Smooth muscle cell (in vitro differentiated cells): ENCODE data around the gene ADGRG1. TPM values are rescaled to one million over a fixed set of nuclear protein-coding genes. Genes with fewer than 3 reads are reported as not detected.

Experiments
- DNase-seq: peaks from one replicate; lab custom pipeline; 2025; ENCODE audit not compliant: unreplicated experiment; lab: John Stamatoyannopoulos, UW
- H2AFZ ChIP-seq: fragments of 200-600 bp; sonication (generic); 2 replicates; pipeline ENCODE4 v1.6.0; 2016; ENCODE audit warnings: antibody characterized with exemption, low read depth, mild to moderate bottlenecking
- H3F3A ChIP-seq: fragments of 200-600 bp; sonication (generic); 2 replicates; pipeline ENCODE4 v1.6.0; 2017; ENCODE audit warnings: antibody characterized with exemption, low read depth
- H3K27ac ChIP-seq: fragments of 200-600 bp; sonication (generic); 2 replicates; pipeline ENCODE4 v1.5.1; 2016; ENCODE audit warnings: low read depth, mild to moderate bottlenecking
- H3K27me3 ChIP-seq: fragments of 200-600 bp; sonication (generic); 2 replicates; pipeline ENCODE4 v1.6.1; 2016; ENCODE audit warnings: low read depth, mild to moderate bottlenecking
- H3K36me3 ChIP-seq: fragments of 200-600 bp; sonication (generic); 2 replicates; pipeline ENCODE4 v1.5.1; 2016; ENCODE audit warnings: low read depth
- H3K4me1 ChIP-seq: fragments of 200-600 bp; sonication (generic); 2 replicates; pipeline ENCODE4 v1.5.1; 2016; ENCODE audit warnings: low read depth
- H3K4me2 ChIP-seq: fragments of 200-600 bp; sonication (generic); 2 replicates; pipeline ENCODE4 v1.6.0; 2016; ENCODE audit warnings: mild to moderate bottlenecking
- H3K4me3 ChIP-seq: fragments of 200-600 bp; sonication (generic); 2 replicates; pipeline ENCODE4 v1.5.1; 2016; ENCODE audit warnings: mild to moderate bottlenecking
- H3K79me2 ChIP-seq: fragments of 200-600 bp; sonication (generic); 2 replicates; pipeline ENCODE4 v1.6.0; 2016; ENCODE audit warnings: low read depth, mild to moderate bottlenecking
- H3K9ac ChIP-seq: fragments of 200-600 bp; sonication (generic); 2 replicates; pipeline ENCODE4 v1.6.0; 2016; ENCODE audit warnings: low read depth
- H3K9me3 ChIP-seq: fragments of 200-600 bp; sonication (generic); replicated peaks from 2 replicates; pipeline ENCODE4 v1.5.1; 2016; ENCODE audit warnings: low read depth
- H4K20me1 ChIP-seq: fragments of 200-600 bp; sonication (generic); 2 replicates; pipeline ENCODE4 v1.6.0; 2016; ENCODE audit warnings: low read depth
- WGBS: methylation state at CpG from one replicate; pipeline ENCODE4 v1.1.7; 2016; ENCODE audit warnings: low lambda C conversion rate; 5-methylcytosine and 5-hydroxymethylcytosine counted together
- polyA plus RNA-seq: library from polyadenylated mRNA; unstranded; fragments of >200 nt; fragmentation: Nextera tagmentation; extraction: Ambion mirVana; gene quantifications from 2 replicates; pipeline ENCODE4 v1.2.1, GENCODE V29; 2016
- total RNA-seq: library from RNA; depleted of rRNA; stranded (reverse); fragments of >200 nt; gene quantifications from 2 replicates; pipeline ENCODE4 v1.2.3, GENCODE V29; 2014
- TF ChIP-seq, protein P1 (sequence below): fragments of 200-600 bp; sonication (generic); IDR thresholded peaks from 2 replicates; pipeline ENCODE4 v1.5.1; 2017; ENCODE audit warnings: borderline replicate concordance, mild to moderate bottlenecking, antibody characterized with exemption; ENCODE audit not compliant: insufficient read depth, poor library complexity, severe bottlenecking

ADGRG1 gene
- total and polyA plus RNA-seq, 2 experiments from 2014 or later = 15.3 to 32.0 TPM

DNA sequence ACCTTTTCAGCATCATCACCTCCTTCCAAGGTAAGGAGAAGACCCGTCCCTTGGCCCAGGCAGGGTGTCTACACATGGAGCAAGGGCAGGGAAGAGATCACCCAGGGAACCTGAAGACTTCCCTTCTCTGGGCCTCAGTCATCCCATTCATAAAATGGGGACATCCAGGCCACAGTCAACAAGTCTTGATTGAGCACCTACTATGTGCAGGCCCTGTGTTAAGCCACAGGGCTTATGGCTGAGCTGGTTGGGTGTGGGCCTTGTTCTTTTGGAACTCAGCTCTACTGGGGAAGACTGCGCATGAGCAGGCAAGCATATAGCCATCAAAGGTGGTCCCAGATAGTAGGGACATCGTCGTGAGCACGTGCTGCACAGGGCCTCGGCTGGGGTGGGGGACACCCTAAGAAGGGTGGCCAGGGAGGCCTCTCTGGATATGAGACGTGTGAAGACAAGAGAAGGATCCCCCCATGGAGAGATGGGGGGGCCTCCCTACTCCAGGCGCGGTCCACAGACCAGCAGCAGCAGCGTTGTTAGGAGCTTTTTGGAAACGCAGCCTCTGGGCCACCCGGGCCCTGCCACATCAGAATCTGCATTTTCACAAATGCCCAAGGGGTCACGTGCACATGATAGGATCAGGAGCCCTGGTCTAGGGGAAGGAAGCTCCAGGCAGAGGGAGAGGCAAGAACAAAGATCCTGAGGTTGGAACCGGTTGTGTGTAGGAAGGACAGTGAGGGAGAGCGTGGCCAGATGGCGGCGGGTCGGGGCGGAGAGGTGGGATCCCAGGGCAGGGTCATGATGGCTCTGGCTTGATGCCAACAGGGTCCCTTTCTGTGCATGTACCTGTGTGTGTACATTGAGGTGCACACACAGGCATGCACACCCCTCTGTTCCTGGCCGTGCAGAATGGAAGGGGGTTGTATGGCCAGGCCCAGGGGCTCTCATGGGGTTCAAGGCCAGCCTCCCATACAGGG is 33.8 kb downstream of the ADGRG1 start:
- TF ChIP-seq, protein P1, sequence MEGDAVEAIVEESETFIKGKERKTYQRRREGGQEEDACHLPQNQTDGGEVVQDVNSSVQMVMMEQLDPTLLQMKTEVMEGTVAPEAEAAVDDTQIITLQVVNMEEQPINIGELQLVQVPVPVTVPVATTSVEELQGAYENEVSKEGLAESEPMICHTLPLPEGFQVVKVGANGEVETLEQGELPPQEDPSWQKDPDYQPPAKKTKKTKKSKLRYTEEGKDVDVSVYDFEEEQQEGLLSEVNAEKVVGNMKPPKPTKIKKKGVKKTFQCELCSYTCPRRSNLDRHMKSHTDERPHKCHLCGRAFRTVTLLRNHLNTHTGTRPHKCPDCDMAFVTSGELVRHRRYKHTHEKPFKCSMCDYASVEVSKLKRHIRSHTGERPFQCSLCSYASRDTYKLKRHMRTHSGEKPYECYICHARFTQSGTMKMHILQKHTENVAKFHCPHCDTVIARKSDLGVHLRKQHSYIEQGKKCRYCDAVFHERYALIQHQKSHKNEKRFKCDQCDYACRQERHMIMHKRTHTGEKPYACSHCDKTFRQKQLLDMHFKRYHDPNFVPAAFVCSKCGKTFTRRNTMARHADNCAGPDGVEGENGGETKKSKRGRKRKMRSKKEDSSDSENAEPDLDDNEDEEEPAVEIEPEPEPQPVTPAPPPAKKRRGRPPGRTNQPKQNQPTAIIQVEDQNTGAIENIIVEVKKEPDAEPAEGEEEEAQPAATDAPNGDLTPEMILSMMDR = no peak
- WGBS = 93% methylated on average over 20 of the region's 20 CpGs
- Histone ChIP-seq H4K20me1 (no peaks in the 10 kb centered on the region), H3K4me3 (no peak overlapping the region), H3K4me1 (no peaks in the 10 kb centered on the region), H3K79me2 (no peaks in the 10 kb centered on the region), H3K27ac (no peak overlapping the region), H3K36me3 (no peaks in the 10 kb centered on the region), H3K9me3 (no peaks in the 10 kb centered on the region), H3K27me3 (no peaks in the 10 kb centered on the region), H3F3A (no peaks in the 10 kb centered on the region), H3K4me2 (no peak overlapping the region), H3K9ac (no peak overlapping the region), H2AFZ (no peak overlapping the region)
- DNase-seq = no peak

DNA sequence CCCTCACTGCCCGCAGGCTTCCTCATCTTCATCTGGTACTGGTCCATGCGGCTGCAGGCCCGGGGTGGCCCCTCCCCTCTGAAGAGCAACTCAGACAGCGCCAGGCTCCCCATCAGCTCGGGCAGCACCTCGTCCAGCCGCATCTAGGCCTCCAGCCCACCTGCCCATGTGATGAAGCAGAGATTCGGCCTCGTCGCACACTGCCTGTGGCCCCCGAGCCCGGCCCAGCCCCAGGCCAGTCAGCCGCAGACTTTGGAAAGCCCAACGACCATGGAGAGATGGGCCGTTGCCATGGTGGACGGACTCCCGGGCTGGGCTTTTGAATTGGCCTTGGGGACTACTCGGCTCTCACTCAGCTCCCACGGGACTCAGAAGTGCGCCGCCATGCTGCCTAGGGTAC is 35.0 kb downstream of the ADGRG1 start:
- 93% methylated on average over 21 of the region's 21 CpGs for WGBS
- TF ChIP-seq, protein P1 = no peak
- H3K27ac ChIP-seq = no peak overlapping the region

GRCh38 chr16:57663917-57664661 is 35.7 kb downstream of the ADGRG1 start:
- TF ChIP-seq, protein P1 = no peak
- Histone ChIP-seq H3K36me3 (no peaks in the 10 kb centered on the region), H3K4me3 (no peak overlapping the region), H3K79me2 (no peaks in the 10 kb centered on the region), H4K20me1 (no peaks in the 10 kb centered on the region), H2AFZ (no peak overlapping the region), H3F3A (no peaks in the 10 kb centered on the region), H3K27ac (no peak overlapping the region), H3K4me1 (no peaks in the 10 kb centered on the region), H3K9ac (no peak overlapping the region), H3K4me2 (no peak overlapping the region), H3K27me3 (no peaks in the 10 kb centered on the region), H3K9me3 (no peaks in the 10 kb centered on the region)
- no peak for DNase-seq
- 92% methylated on average over 15 of the region's 15 CpGs for WGBS

More for the DNA sequence above, 35.0 kb downstream of the ADGRG1 start:
- Histone ChIP-seq H3K9me3 (no peaks in the 10 kb centered on the region), H2AFZ (no peak overlapping the region), H3F3A (no peaks in the 10 kb centered on the region), H3K4me2 (no peak overlapping the region), H3K4me1 (no peaks in the 10 kb centered on the region), H3K36me3 (no peaks in the 10 kb centered on the region), H4K20me1 (no peaks in the 10 kb centered on the region), H3K79me2 (no peaks in the 10 kb centered on the region), H3K4me3 (no peak overlapping the region), H3K9ac (no peak overlapping the region), H3K27me3 (no peaks in the 10 kb centered on the region)
- no peak for DNase-seq
